NCI-H82 treated with DMSO at 0.1 percent for 48 hours (cell line): Measurements from ENCODE around the gene CACNB4.

Experiments used
- DNase-seq: peaks from one replicate; lab custom pipeline; 2025; ENCODE audit not compliant: unreplicated experiment; lab: John Stamatoyannopoulos, UW

The CACNB4 gene

GRCh38 chr2:151792589-151792988 is 306.3 kb downstream of the CACNB4 start:
- DNase-seq: no peak

- no peak for DNase-seq
These were observed 307.3 kb downstream of the CACNB4 start for GRCh38 chr2:151791545-151791944.

GRCh38 chr2:151790689-151791088 is 308.2 kb downstream of the CACNB4 start:
- DNase-seq: no peak

GRCh38 chr2:151789055-151789834 is 309.6 kb downstream of the CACNB4 start:
- no peak for DNase-seq

GRCh38 chr2:151786483-151786882 is 312.4 kb downstream of the CACNB4 start:
- no peak for DNase-seq

- DNase-seq: no peak
These were observed 312.8 kb downstream of the CACNB4 start for GRCh38 chr2:151786077-151786476.

- no peak for DNase-seq
These were observed 315.7 kb downstream of the CACNB4 start for GRCh38 chr2:151783133-151783520.
